H1 (cell line): Measurements from ENCODE around the gene ETV4. TPM values are rescaled to one million over a fixed set of nuclear protein-coding genes. Genes with fewer than 3 reads are reported as not detected.

Experiments used
- CTBP2 ChIP-seq: IDR thresholded peaks from 2 replicates; pipeline ENCODE4 v1.7.0; 2011; ENCODE audit warnings: borderline replicate concordance, mild to moderate bottlenecking, moderate library complexity, mixed read lengths, low read length; ENCODE audit not compliant: insufficient read depth, insufficient read length
- JUND ChIP-seq: IDR thresholded peaks from 2 replicates; pipeline ENCODE4 v1.6.1; 2011; ENCODE audit warnings: mild to moderate bottlenecking, improper control_type of control experiment, low read length
- polyA plus RNA-seq, 7 experiments: library from polyadenylated mRNA; depleted of rRNA in 3 of 7; stranded (reverse) in 5 of 7; unstranded in 2 of 7; fragments of >200 nt in 5 of 7; fragments of 200-250 nt in 2 of 7; gene quantifications; 1 replicate in 5 of 7; 2 replicates in 1 of 7; 4 replicates in 1 of 7; pipeline versions ENCODE4 v1.2.1 to v1.2.3, GENCODE V29; 2011 to 2013; ENCODE audit warnings: missing spikeins in 2 of 7, mixed read lengths in 2 of 7
- total RNA-seq: library from RNA; stranded (reverse); fragmentation: NEBNext Ultra II Directional; extraction: Animal tissue kit (Norgen Biotek cat#: 25700); gene quantifications from 2 replicates; pipeline ENCODE4 v1.2.1, GENCODE V29; 2021
- TF ChIP-seq, protein P1 (sequence below): IDR thresholded peaks from 2 replicates; pipeline ENCODE4 v1.6.1; 2012; ENCODE audit warnings: low read length, inconsistent platforms

The ETV4 gene
- total and polyA plus RNA-seq, 2 of the 8 experiments (the other 6 are each of a cell fraction or from before 2014, with no cell fraction given), result 75.2 to 143 TPM

GRCh38 chr17:43549496-43549895 lies 3.4 kb upstream of the ETV4 start (continued):
- no peak for TF ChIP-seq CTBP2
- TF ChIP-seq JUND, result no peak
- TF ChIP-seq, protein P1, sequence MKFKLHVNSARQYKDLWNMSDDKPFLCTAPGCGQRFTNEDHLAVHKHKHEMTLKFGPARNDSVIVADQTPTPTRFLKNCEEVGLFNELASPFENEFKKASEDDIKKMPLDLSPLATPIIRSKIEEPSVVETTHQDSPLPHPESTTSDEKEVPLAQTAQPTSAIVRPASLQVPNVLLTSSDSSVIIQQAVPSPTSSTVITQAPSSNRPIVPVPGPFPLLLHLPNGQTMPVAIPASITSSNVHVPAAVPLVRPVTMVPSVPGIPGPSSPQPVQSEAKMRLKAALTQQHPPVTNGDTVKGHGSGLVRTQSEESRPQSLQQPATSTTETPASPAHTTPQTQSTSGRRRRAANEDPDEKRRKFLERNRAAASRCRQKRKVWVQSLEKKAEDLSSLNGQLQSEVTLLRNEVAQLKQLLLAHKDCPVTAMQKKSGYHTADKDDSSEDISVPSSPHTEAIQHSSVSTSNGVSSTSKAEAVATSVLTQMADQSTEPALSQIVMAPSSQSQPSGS, result no peak
